Smooth muscle cell (in vitro differentiated cells): ENCODE results near the gene USH2A. TPM values are rescaled to one million over a fixed set of nuclear protein-coding genes. Genes with fewer than 3 reads are reported as not detected.
A peak's percentile ranks its signal among the peaks of the same experiment; 100 is the strongest.

Experiments used
- DNase-seq: peaks from one replicate; lab custom pipeline; 2025; ENCODE audit not compliant: unreplicated experiment; lab: John Stamatoyannopoulos, UW
- H2AFZ ChIP-seq: fragments of 200-600 bp; sonication (generic); 2 replicates; pipeline ENCODE4 v1.6.0; 2016; ENCODE audit warnings: antibody characterized with exemption, low read depth, mild to moderate bottlenecking
- H3F3A ChIP-seq: fragments of 200-600 bp; sonication (generic); 2 replicates; pipeline ENCODE4 v1.6.0; 2017; ENCODE audit warnings: antibody characterized with exemption, low read depth
- H3K27ac ChIP-seq: fragments of 200-600 bp; sonication (generic); 2 replicates; pipeline ENCODE4 v1.5.1; 2016; ENCODE audit warnings: low read depth, mild to moderate bottlenecking
- H3K27me3 ChIP-seq: fragments of 200-600 bp; sonication (generic); 2 replicates; pipeline ENCODE4 v1.6.1; 2016; ENCODE audit warnings: low read depth, mild to moderate bottlenecking
- H3K36me3 ChIP-seq: fragments of 200-600 bp; sonication (generic); 2 replicates; pipeline ENCODE4 v1.5.1; 2016; ENCODE audit warnings: low read depth
- H3K4me1 ChIP-seq: fragments of 200-600 bp; sonication (generic); 2 replicates; pipeline ENCODE4 v1.5.1; 2016; ENCODE audit warnings: low read depth
- H3K4me2 ChIP-seq: fragments of 200-600 bp; sonication (generic); 2 replicates; pipeline ENCODE4 v1.6.0; 2016; ENCODE audit warnings: mild to moderate bottlenecking
- H3K4me3 ChIP-seq: fragments of 200-600 bp; sonication (generic); 2 replicates; pipeline ENCODE4 v1.5.1; 2016; ENCODE audit warnings: mild to moderate bottlenecking
- H3K79me2 ChIP-seq: fragments of 200-600 bp; sonication (generic); 2 replicates; pipeline ENCODE4 v1.6.0; 2016; ENCODE audit warnings: low read depth, mild to moderate bottlenecking
- H3K9ac ChIP-seq: fragments of 200-600 bp; sonication (generic); 2 replicates; pipeline ENCODE4 v1.6.0; 2016; ENCODE audit warnings: low read depth
- H3K9me3 ChIP-seq: fragments of 200-600 bp; sonication (generic); replicated peaks from 2 replicates; pipeline ENCODE4 v1.5.1; 2016; ENCODE audit warnings: low read depth
- H4K20me1 ChIP-seq: fragments of 200-600 bp; sonication (generic); 2 replicates; pipeline ENCODE4 v1.6.0; 2016; ENCODE audit warnings: low read depth
- WGBS: methylation state at CpG from one replicate; pipeline ENCODE4 v1.1.7; 2016; ENCODE audit warnings: low lambda C conversion rate; 5-methylcytosine and 5-hydroxymethylcytosine counted together
- polyA plus RNA-seq: library from polyadenylated mRNA; unstranded; fragments of >200 nt; fragmentation: Nextera tagmentation; extraction: Ambion mirVana; gene quantifications from 2 replicates; pipeline ENCODE4 v1.2.1, GENCODE V29; 2016
- total RNA-seq: library from RNA; depleted of rRNA; stranded (reverse); fragments of >200 nt; gene quantifications from 2 replicates; pipeline ENCODE4 v1.2.3, GENCODE V29; 2014
- TF ChIP-seq, protein P1 (sequence below): fragments of 200-600 bp; sonication (generic); IDR thresholded peaks from 2 replicates; pipeline ENCODE4 v1.5.1; 2017; ENCODE audit warnings: borderline replicate concordance, mild to moderate bottlenecking, antibody characterized with exemption; ENCODE audit not compliant: insufficient read depth, poor library complexity, severe bottlenecking

Gene USH2A
- total and polyA plus RNA-seq, 2 experiments from 2014 or later: under 0.01 TPM; not detected in 1

DNA sequence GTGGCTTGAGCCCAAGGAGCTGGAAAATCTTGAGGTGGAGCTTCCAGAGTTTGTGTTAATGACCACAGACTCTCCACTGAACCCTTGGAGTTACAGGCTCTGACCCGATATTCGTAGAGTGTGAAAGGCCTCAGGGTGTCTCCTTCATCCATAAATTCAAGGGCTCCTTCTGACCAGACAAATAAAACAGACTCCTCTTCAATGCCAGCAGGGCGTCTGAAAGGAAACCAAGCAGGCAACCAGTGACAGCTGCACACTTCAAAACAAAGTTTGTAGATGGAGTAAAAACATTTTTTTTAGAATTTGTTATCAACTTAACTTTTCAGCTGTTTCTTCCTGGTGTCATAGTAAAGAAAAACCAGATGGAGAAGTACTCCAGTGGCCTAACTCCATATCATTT, 695.1 kb downstream of the USH2A start:
- Histone ChIP-seq H2AFZ (peak overlapping the region; percentile 17), H3K4me2 (no peak overlapping the region), H4K20me1 (no peaks in the 10 kb centered on the region), H3K9ac (no peak overlapping the region), H3K36me3 (no peaks in the 10 kb centered on the region), H3K79me2 (no peaks in the 10 kb centered on the region), H3K27ac (no peak overlapping the region), H3K4me1 (no peaks in the 10 kb centered on the region), H3K4me3 (no peak overlapping the region), H3K9me3 (no peaks in the 10 kb centered on the region), H3K27me3 (no peaks in the 10 kb centered on the region), H3F3A (no peaks in the 10 kb centered on the region)
- no peak for DNase-seq
- WGBS: 38% methylated on average over 3 of the region's 3 CpGs
- TF ChIP-seq, protein P1, sequence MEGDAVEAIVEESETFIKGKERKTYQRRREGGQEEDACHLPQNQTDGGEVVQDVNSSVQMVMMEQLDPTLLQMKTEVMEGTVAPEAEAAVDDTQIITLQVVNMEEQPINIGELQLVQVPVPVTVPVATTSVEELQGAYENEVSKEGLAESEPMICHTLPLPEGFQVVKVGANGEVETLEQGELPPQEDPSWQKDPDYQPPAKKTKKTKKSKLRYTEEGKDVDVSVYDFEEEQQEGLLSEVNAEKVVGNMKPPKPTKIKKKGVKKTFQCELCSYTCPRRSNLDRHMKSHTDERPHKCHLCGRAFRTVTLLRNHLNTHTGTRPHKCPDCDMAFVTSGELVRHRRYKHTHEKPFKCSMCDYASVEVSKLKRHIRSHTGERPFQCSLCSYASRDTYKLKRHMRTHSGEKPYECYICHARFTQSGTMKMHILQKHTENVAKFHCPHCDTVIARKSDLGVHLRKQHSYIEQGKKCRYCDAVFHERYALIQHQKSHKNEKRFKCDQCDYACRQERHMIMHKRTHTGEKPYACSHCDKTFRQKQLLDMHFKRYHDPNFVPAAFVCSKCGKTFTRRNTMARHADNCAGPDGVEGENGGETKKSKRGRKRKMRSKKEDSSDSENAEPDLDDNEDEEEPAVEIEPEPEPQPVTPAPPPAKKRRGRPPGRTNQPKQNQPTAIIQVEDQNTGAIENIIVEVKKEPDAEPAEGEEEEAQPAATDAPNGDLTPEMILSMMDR: no peak

DNA sequence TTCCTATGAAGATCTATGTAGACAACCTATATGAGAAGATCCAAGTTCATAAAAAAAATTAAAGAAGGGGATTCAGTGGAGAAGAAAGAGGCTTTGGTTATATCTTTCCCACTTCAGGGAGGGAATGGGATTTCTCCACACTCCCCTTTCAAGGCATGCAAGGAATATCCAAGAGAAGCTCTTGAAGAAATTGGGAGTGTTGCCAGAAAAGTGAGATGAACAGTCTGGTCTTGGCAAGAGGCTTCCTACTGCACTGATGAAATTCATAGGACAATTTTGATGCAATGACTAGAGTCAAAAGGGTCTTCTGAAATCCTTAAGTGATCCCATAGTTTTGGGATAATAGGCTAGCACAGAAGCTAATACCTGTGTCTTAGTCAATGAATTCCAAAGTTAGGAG, 703.1 kb downstream of the USH2A start:
- no peak for DNase-seq
- Histone ChIP-seq H3K36me3 (no peaks in the 10 kb centered on the region), H3K4me1 (no peaks in the 10 kb centered on the region), H3K9ac (no peak overlapping the region), H3K4me2 (no peak overlapping the region), H3K9me3 (no peaks in the 10 kb centered on the region), H3K27ac (no peak overlapping the region), H3K79me2 (no peaks in the 10 kb centered on the region), H4K20me1 (no peaks in the 10 kb centered on the region), H3K27me3 (no peaks in the 10 kb centered on the region), H3F3A (no peaks in the 10 kb centered on the region), H2AFZ (no peak overlapping the region), H3K4me3 (no peak overlapping the region)
- TF ChIP-seq, protein P1: no peak

DNA sequence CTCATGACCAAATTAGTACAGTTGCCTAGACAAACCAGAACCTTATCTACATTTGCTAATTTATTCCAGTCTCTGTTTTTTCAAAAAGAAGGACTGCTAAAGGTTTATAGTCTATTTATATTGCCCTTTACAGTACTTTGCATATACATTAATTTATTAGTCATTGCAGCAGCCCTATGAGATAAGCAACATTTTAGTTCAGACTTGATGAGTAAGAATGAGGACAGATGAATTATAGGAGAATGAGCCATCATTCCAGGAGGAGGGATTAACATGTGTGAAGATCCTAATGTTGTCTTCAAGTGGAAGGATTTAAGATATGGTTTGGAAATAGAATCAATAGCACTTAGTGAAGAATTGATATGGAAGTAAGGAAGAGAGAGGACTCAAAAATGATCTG, 703.7 kb downstream of the USH2A start:
- TF ChIP-seq, protein P1: no peak
- H2AFZ ChIP-seq: no peak overlapping the region
- H3K4me3 ChIP-seq: no peak overlapping the region
- H3K4me2 ChIP-seq: no peak overlapping the region
- no peaks in the 10 kb centered on the region for H3F3A ChIP-seq
- H3K27me3 ChIP-seq: no peaks in the 10 kb centered on the region
- no peak overlapping the region for H3K27ac ChIP-seq
- H3K9ac ChIP-seq: no peak overlapping the region
- H4K20me1 ChIP-seq: no peaks in the 10 kb centered on the region
- DNase-seq: no peak
- no peaks in the 10 kb centered on the region for H3K36me3 ChIP-seq
- H3K4me1 ChIP-seq: no peaks in the 10 kb centered on the region
- H3K79me2 ChIP-seq: no peaks in the 10 kb centered on the region
- no peaks in the 10 kb centered on the region for H3K9me3 ChIP-seq

DNA sequence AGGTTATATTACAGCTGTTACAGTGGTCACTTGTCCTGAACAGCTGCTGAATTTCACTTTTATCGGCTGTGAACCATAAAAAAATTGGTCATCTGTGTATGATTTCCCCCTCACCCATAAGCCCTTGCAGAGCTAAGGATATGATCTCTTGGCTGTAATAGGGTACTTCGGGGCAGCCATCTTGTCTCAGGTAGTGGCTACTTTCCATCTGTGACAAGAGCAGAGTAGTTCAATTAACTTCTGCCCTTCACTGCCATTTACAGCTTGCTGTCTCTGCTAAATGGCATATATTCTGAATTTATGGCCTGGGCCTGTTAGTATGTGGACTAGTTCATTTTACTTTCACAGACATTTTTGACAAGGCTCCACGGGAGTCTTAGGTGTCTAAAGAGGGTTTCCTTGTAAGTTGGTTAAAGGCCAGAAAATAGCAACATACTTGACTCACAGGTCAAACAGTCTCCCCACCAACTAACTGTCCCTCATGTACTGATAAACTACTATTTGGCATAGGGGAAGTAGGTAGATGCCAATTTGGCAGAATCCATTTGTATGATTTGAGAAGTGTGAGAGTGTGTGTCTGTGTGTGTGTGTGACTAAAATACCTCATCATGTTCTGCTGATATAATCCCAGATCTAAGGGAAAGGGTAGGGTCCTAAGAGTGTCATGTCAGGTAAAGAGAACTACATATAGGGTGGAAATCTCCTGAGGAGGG, 704.5 kb downstream of the USH2A start:
- no peaks in the 10 kb centered on the region for H4K20me1 ChIP-seq
- no peaks in the 10 kb centered on the region for H3K27me3 ChIP-seq
- H3K79me2 ChIP-seq: no peaks in the 10 kb centered on the region
- H3K36me3 ChIP-seq: no peaks in the 10 kb centered on the region
- no peak overlapping the region for H2AFZ ChIP-seq
- TF ChIP-seq, protein P1: no peak
- no peak overlapping the region for H3K9ac ChIP-seq
- H3K27ac ChIP-seq: no peak overlapping the region
- no peaks in the 10 kb centered on the region for H3F3A ChIP-seq
- no peak overlapping the region for H3K4me3 ChIP-seq
- WGBS: 58% methylated on average over 3 of the region's 3 CpGs
- H3K4me2 ChIP-seq: no peak overlapping the region
- H3K9me3 ChIP-seq: no peaks in the 10 kb centered on the region
- H3K4me1 ChIP-seq: no peaks in the 10 kb centered on the region
- DNase-seq: no peak
